GM18502 (cell line): ENCODE results near the gene SUCO.

ENCODE experiments used
- ATAC-seq: cut with Tn5 transposase; IDR thresholded peaks from one replicate; pipeline ENCODE4 v1.9.1; 2021; ENCODE audit warnings: mild to moderate bottlenecking; ENCODE audit not compliant: unreplicated experiment, poor library complexity

Gene SUCO

GRCh38 chr1:172641492-172641891 is 108.5 kb downstream of the SUCO start:
- no peak for ATAC-seq

GRCh38 chr1:172642970-172643369 is 110.0 kb downstream of the SUCO start:
- no peak for ATAC-seq

- ATAC-seq: no peak
These were observed 113.7 kb downstream of the SUCO start for GRCh38 chr1:172646653-172647052.

DNA sequence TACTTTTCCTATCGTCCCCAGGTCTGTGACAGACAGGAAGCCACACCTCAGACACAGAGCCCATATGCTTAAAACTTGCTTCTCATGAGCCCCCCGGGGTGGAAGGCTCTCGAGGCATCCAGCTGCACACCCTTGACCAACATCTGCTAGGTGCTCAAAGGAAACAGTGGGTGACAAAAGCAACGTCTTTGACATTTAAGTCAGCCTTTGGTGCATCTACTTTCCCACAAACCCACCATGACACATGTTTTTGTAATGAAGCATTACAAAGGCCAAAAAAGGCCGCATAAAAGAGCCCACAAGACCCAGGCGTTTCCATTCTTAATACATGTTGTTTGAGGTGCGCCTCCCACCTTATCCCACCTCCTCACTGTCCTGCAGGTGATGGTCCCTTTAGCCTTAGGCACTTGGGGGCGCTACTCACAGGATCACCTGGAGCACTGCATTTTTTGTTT is 114.2 kb downstream of the SUCO start:
- ATAC-seq: no peak

DNA sequence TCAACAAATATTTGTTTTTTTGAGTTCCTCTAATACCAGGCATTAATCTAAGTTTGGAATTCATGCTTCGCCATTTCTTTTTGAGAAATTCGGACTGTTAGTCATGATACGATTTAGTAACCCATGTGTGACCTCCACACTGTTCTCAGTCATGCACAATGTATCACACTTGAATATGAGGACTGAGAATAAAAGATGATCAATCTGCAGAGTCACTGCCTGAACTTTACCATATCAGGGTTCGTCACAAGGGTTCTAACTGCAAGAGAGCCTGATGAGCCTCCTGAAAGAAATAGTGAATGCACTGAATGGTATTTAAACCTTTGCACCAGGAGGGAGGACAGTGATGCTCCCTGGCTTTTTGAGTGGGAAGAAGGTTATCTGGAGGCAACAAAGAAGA is 115.0 kb downstream of the SUCO start:
- no peak for ATAC-seq

DNA sequence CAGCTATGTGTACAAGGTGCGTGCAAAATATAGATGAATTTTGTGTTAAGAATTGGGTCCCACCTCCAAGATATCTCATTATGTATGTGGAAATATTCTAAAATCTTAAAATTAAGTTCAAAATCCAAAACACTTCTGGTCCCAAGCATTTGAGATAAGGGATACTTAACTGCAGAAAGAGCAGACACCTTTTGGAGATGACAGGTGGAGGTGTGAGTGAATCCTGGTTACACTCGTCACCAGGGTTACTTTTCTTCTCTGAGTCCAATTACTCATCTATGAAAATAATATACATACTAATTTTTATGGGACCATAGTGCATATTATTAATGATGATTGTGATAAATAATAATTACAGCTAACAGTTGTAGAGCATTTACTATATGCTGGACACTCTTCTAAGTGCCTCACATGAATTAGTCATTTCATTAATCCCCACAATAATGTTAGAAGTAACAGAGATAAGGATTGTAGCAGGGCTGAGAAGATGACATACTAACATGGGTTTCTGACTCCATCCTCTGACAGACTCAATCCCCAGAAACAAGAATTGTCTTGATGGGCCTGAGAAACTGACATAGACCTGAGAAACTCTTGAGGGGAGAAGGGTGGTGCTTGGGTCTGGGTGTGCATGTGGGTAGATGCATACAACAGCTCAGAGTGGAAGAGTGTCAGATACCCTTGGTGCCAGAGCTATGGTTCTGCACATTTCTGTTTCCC is 117.7 kb downstream of the SUCO start:
- no peak for ATAC-seq

GRCh38 chr1:172653015-172653709 is 120.2 kb downstream of the SUCO start:
- no peak for ATAC-seq

DNA sequence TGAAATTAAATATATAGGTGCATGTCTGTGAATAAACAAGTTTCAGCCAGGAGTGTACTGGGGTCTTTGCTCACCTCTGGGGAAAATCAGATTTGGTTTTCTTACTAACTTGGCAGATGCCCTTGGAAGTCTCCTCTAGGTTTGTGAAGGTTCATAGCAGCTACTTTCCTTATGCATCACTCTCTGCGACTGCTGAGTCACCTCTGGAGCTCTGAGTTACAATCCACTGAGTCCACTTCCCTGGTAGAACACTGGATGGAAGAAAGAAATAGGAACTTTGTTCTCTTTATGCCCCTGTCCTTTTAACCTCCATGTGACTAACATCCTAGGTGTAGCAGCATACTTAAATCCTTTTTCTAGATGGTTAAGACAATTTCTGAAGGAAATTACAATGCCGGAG is 121.6 kb downstream of the SUCO start:
- no peak for ATAC-seq

GRCh38 chr1:172656576-172656975 is 123.6 kb downstream of the SUCO start:
- no peak for ATAC-seq

- no peak for ATAC-seq
These were observed 124.6 kb downstream of the SUCO start for GRCh38 chr1:172657586-172657985.

- no peak for ATAC-seq
These were observed 126.0 kb downstream of the SUCO start, which contains the start of gene FASLG for GRCh38 chr1:172658871-172659453. FASLG (plus strand) TSS chr1:172659103; CDS start chr1:172659202, 99 bp downstream.

- no peak for ATAC-seq
These were observed 128.2 kb downstream of the SUCO start for GRCh38 chr1:172661107-172661506.
